ENCODE results near the gene ZNF827. TPM values are rescaled to one million over a fixed set of nuclear protein-coding genes. Genes with fewer than 3 reads are reported as not detected.

Gene ZNF827
- total RNA-seq, 1 donor from 2014 or later = 13.3 TPM

DNA sequence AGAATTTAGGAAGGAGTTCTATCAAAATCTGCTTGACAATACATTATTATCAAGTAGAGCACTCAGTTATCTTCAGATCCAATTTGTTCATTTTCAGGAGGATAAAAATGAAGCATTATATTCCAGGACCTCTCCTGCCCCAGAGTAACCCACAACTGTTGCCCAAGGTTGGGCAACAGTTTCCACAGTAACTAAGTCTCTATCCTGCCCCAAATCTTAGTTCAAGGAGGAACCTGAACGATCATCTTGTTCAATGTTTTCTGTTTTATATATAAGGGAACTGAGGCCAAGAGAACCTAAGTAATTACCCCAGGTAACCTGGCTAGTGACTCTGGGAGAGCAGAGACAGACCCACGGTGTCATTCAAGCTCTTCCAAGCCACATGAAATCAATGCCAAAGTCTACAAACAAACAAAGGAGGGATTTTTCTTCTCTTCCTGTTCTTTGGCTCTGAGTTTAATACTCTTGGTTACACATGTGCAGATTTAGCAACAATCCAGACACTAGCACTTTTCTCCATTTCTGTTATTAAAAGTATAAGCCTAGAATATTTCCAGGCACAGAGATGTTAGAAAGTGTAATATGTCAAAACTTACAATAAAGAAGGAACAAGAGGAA, 153.1 kb downstream of the ZNF827 start:
- intact Hi-C loops (cut with DNase I) = no loop called here
- ATAC-seq = peak; percentile 96

DNA sequence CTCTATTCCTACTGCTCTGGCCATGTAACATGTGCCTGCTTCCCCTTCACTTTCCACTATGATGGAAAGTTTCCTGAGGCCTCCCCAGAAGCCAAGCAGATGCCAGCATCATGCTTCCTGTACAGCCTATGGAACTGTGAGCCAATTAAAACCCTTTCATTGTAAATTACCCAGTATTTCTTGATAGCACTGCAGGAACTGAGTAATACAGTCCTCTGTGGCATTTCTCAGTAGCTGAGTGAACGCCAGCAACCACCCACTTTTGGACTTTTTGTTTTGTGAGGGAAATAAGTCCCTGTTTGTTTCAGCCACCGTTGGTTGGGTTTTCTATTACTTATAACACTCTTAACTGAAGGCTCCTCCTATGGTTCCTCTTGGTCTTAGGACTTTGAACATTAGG, 154.6 kb downstream of the ZNF827 start:
- DNase-seq (ENCODE audit: low spot score) (no peak), ATAC-seq (no peak)
- intact Hi-C loops (cut with DNase I) = no loop called here

More for the DNA sequence above, 153.1 kb downstream of the ZNF827 start:
- no peak for DNase-seq (ENCODE audit: low spot score)

DNA sequence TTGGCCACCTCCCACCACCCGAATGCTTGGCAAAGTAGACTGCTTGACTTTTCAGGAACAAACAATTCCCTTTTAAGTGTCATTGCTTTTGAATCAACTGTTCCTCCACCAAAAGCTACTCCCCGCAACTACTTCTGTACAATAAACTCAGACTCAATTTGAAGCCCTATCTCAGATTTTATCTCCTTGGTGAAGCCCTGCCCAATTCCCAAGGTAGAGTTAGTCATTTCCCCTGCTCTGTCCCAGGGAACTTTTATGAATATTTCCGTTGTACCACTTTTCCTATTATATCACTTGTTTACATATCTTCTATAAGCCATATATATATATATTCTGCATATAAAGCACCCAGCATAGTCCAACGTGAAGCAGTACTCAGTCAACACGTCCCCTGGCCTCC, 155.9 kb downstream of the ZNF827 start:
- DNase-seq (ENCODE audit: low spot score) = no peak
- ATAC-seq = no peak
- intact Hi-C loops (cut with DNase I) = no loop called here

DNA sequence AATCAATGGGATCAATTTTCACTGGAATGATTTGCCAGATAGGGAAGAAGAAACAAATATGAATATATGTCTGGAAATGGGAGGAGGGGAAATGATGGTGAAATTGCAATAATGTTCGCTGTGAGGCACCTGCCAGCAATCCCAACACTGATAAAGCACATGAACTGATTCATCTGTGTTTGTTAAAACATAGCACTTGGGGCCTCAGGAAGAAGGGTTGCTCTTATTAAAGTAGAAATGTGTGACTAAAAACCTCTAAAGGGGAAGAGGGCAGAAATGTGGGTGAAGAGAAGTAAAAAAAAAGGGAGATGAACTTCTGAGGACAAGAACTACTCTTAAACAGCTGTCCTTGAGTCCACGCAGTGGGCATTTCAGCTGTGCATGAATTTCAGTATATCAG, 157.3 kb downstream of the ZNF827 start:
- intact Hi-C loops (cut with DNase I) = no loop called here
- DNase-seq (ENCODE audit: low spot score) (no peak), ATAC-seq (no peak)

DNA sequence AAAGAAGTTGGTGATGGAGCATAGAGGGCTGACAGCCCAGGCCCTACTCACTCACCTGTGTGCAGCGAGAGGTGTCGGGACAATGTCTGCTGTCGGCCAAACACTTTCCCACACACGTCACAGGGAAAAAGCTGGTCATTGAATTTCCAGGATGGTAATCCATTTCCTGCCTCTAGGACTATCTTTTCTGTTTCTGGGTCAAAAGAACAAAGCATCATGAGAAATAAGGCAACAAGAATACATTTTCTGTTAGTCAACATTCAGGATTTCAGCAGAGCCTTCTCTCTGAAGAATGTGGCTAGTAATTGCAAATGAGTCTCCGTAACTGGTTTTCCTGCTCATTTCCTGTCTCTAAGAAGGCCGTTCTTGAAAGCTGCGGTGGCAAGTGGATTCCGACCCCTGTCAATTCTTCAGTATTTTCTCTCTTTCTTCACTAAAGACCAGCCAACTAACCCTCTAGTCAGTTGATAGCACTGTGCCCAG, 159.3 kb downstream of the ZNF827 start:
- ATAC-seq (no peak), DNase-seq (ENCODE audit: low spot score) (no peak)
- intact Hi-C loops (cut with DNase I) = no loop called here

DNA sequence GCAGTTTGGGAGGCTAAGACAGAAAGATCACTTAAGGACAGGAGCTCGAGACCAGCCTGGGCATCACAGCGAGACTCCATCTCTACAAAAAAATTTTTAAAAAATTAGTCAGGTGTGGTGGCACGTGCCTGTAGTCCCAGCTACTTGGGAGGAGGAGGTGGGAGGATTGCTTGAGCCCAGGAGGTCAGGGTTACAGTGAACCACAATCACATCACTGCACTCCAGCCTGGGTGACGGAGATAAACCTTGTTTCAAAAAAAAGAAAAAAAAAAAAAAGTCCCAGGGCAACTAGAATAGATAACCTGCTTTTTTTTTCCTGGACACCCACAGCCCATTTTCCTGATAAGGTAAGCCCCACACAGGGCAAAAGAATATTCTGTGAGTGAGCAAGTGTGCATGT, 162.4 kb downstream of the ZNF827 start:
- intact Hi-C loops (cut with DNase I) = no loop called here
- no peak for DNase-seq (ENCODE audit: low spot score)
- ATAC-seq = no peak

DNA sequence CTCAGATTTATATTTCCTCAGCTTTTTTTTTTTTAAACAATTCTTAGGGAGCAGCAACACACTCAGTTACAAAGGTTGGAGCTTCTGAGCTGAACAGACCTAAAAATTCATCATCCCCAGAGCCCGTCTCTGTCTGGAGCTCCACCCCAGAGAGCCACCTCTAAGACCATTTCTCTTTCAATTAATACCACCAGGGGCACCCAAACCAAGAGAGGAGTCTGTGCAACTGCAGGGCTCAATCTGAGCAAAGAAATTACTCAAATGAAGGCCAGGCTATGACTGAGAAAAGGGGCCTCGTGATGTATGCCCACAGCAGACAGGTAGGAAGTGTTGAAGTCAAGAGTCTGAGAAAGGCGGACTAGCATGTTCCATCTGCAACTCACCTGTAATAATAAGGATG, 163.2 kb downstream of the ZNF827 start:
- intact Hi-C loops (cut with DNase I) = no loop called here
- DNase-seq (ENCODE audit: low spot score) = no peak
- ATAC-seq = no peak

DNA sequence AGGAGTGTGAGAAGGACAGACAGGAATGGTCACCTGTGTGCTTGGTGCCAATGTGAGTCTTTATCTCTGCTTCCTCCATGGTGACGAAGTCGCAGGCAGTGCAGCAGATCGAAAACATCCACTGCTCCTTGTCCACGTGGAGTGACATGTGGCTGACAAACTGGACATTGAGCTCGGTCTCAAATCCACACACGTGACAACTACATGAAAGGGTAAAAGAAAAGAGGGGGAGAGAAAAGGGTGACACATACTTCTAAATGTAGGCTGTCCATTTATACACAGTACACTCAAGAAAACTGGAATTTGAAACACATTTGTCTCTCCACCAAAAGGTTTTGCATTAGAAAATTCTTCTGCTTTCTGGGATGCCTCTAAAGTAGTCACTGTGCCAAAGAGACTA, 164.2 kb downstream of the ZNF827 start:
- ATAC-seq (no peak), DNase-seq (ENCODE audit: low spot score) (no peak)
- intact Hi-C loops (cut with DNase I) = no loop called here

DNA sequence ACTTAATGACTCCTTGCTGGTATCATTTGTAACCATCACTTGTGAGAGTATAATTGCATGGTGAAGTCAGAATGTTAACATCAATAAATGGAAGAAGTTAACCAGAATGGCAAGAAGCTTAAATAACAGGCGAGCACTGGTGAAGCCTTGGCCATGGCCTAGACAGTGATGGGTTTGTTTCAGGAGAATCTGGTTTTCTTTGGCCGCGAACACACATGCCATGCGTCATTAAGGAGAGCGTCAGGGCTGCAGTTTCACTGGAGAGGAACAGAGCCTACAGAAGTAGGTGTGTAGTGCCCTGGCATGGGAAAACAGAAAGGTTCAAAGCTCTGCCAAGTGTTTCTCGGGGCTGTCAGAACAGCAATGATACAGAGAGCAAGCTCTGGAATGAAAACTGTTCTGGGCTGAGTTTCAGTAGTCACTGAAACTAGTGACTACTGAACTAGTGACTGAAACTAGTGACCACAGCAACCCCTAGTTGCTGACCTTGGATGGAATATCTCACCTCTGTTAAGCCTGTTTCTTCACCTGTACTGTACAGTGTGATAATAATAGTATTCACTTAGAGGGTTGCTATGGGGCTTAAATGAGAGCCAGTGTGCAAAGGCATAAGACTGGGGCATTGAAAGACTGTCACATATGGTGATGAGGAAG, 164.9 kb downstream of the ZNF827 start:
- intact Hi-C loops (cut with DNase I) = no loop called here
- DNase-seq (ENCODE audit: low spot score) (no peak), ATAC-seq (no peak)

DNA sequence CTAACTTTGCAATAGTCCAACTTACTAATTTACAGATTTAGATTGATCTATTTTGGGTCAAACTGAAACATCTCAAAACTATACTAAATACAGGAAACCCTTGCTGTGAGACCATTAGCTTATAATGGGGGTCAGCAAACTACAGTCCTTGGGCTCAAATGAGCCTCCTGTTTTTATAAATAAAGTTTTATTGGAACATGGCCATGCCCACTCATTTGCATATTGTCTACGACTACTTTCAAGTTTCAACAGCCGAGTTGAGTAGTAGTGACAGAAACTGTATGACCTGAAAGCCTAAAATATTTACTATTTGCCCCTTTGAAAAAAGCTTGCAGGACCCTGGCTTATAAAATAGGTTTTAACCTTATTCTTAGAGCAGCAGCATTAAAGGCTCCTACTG, 166.3 kb downstream of the ZNF827 start:
- ATAC-seq (no peak), DNase-seq (ENCODE audit: low spot score) (no peak)

DNA sequence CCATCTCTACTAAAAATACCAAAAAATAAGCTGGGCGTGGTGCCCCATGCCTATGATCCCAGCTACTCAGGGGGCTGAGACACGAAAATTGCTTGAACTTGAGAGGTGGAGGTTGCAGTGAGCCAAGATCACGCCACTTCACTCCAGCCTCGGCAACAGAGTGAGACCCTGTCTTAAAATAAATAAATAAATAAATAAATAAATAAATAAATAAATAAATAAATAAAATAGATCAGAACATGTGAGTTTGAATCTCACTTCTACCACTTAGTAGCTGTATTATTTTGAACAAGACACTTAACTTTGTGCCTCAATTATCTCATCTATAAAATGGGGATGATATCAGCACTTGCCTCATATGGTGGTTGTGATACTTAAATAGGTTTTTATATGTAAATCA, 168.5 kb downstream of the ZNF827 start:
- intact Hi-C loops (cut with DNase I) = loop anchor here (1.0 kb wide), 1 partner anchor 19 kb away; no protein-coding TSS in a partner anchor
- ATAC-seq (no peak), DNase-seq (ENCODE audit: low spot score) (no peak)

More for the DNA sequence above, 166.3 kb downstream of the ZNF827 start:
- intact Hi-C loops (cut with DNase I) = no loop called here

DNA sequence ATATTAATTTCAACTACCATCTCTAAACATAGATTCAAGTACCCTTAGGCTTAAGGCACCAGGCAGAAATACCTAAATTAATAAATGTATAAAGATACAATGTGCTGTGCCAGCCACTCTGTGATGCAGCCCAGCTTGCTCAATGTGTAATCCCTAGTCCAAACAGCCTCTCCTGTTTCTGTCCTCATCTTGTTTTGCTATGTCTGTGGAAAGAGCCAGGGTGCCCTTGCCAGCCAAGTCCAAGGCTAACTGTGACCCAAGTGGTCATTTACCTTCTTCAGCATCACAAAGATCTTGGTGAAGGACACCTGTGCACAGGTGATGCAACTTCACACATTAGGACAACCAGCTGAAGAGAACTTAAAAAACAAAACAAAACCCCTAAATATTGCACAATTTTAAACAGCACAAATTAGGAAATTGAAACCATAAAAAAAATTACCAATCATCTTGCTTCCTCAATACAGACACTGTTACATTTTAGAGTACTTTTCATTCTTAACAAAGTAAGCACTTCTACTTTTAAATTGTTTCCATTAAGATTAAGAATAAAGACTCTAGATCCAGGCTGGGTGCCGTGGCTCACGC, 169.1 kb downstream of the ZNF827 start:
- DNase-seq (ENCODE audit: low spot score) (no peak), ATAC-seq (no peak)
- intact Hi-C loops (cut with DNase I) = loop anchor here (1.0 kb wide), 1 partner anchor 20 kb away; no protein-coding TSS in a partner anchor

DNA sequence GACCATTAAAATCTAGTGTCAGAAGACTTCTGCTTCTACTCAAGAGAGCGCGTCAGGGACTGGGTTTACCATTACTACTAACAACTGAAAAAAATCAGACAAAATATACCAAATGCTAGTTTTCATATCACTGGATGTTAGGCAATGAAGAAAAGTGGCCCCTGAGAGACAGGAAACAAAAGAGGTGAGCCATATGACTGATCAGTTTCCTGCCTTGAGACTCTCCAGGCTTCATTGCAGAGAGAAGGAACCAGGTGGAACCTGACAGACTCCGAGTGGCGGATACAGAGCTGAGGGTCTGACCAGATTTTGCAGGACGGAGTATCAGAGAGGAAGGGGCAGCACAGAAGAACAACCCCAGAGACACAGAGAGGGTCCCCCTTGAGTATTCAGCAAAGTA, 172.3 kb downstream of the ZNF827 start:
- no peak for ATAC-seq
- no peak for DNase-seq (ENCODE audit: low spot score)
- intact Hi-C loops (cut with DNase I) = no loop called here

DNA sequence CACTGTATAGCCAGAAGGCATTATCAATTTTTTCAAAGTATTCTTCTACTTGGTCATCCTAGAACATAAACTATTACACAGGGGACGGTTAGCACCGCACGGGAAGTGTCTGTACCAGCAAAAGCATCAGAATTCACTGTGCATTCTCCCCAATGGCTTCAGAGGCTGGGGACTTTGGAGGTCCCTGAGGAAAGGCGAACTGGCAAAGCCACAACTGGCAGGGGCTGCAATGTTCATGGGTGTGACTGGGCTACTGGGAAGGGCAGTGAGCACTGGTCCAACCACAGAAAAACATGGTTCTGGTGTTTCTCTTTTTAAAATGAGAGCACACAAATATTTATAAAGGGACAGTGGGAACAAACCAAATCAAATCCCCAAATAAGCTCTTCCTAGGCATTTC, 175.2 kb downstream of the ZNF827 start:
- intact Hi-C loops (cut with DNase I) = no loop called here

DNA sequence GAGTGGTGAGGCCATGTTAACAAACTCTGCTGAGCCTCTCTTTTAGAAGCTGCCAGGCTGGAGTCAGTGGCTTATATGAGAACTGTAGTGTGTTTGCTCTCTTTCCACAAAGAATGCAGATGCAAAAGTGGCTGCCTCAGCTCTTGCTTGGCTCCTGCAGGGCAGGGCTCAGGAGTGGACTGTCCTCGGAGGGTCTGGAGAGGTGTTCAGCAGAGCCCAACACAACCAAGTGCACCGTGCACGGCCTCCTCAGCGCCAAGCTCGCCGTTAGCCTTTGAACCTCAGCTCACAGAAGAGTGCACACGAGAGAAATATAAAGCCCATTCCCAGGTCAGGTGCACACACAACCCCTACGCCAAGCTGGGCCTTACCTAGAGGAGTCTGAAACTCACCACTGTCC, 175.9 kb downstream of the ZNF827 start:
- intact Hi-C loops (cut with DNase I) = no loop called here
- no peak for DNase-seq (ENCODE audit: low spot score)
- ATAC-seq = no peak

More for the DNA sequence above, 175.2 kb downstream of the ZNF827 start:
- no peak for DNase-seq (ENCODE audit: low spot score)
- no peak for ATAC-seq

DNA sequence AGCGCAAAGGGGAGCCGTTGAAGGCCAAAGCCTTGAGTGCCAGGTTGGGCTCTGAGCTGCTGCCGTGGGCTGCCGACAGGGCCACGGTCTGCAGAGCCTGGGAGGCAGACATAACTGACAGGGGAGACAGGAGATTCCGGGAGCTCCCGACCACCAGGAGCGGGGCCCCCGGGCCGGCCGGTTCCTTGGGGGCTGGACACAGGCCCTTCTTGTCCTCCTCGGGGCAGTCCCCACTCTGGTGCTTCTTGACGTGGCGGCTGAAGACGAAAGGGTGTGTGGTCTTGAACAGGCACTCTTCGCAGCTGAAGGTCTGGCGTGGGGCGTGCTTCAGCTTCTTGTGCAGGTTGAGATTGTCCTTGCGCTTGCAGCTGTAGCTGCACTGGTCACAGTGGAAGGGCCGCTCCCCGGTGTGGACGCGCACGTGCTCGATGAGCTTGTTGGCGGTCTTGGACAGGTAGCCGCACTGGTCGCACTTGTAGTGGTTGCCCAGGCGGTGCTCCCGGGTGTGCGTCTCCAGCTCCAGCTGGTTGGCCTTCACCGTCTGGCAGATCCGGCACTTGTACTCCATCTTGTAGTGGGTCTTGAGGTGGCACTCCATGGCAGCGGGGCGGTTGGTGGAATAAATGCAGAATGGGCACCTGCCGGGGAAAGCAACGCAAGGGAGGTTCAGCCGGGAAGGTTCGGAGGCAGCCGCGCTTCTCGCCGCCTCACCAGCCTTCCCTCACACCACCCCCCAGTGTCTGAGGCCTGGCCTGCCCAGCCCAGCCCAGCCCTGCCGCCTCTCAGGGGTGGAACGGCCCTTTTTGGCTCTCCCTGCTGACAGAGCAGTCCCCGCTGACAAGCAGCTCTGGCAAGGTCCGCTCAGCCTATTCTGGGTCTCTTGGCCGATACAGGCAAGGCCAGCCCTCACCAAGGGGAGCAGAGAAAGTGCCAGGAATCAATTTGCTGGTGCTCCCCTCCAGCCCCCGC, 177.4 kb downstream of the ZNF827 start:
- ATAC-seq (peak; percentile 35), DNase-seq (ENCODE audit: low spot score) (no peak)
- intact Hi-C loops (cut with DNase I) = no loop called here

DNA sequence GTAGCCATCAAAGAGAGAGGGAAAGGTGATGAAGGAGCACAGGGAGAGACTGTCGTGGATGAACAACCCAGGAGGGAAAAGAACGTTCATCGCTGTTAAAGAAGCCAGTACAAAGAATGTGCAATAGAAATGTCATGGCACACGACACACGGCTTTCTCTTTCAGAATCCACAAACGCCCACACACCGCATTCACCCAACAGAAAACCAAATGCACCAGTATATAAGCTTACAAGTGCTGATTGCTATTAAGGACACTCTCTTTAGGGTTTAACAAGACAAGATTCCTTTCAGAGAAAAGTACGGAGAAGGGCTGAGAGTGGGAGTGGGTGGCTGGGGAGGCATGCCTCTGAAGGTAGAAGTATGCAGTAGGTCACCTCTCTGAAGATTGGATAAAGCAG, 178.4 kb downstream of the ZNF827 start:
- ATAC-seq (no peak), DNase-seq (ENCODE audit: low spot score) (no peak)
- intact Hi-C loops (cut with DNase I) = no loop called here

DNA sequence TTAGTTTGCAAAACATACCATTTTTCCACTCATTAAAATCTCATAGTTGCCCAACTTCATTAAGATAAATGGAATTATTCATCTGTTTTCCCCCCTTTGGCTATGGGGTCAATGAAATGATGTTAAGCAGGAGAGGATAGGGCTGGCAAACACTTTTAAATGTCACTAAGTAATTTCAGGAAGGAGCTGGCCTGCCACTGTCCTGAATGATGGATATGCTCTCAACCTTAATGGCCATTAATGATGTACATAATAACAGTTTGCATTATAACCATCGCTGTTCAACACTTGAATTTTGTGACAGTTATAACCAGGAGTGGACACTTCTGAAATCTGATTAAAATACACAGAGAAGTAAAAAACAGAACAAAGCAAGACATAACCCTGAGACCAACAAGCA, 181.4 kb downstream of the ZNF827 start:
- DNase-seq (ENCODE audit: low spot score) (no peak), ATAC-seq (no peak)
- intact Hi-C loops (cut with DNase I) = no loop called here

DNA sequence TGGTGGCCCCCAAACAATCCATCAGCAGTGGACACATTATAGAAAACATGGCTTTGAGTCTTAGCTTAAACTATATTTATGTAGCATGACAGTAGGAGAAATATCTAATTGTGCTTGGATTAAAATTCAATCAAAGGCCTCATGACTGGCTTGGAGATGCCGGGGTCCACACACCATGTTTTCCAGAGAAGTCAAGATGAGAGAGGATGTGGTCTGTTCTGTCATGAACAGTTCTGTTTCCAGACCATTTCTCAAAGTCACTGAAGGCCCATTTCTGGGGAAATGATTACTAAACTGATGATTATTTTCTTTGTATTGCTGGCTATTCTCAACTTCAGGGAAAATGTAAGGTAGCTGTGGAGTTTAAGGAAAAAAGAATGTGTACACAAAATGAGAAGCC, 182.4 kb downstream of the ZNF827 start:
- ATAC-seq (no peak), DNase-seq (ENCODE audit: low spot score) (no peak)
- intact Hi-C loops (cut with DNase I) = no loop called here
